CD4-positive, alpha-beta T cell (primary cell): ENCODE measurements around the gene AMBRA1. TPM values are rescaled to one million over a fixed set of nuclear protein-coding genes. Genes with fewer than 3 reads are reported as not detected.

ENCODE experiments used
- ATAC-seq: fragments of 200-7000 bp; cut with Tn5 transposase; one replicate; pipeline ENCODE4 v1.10.0; 2022; ENCODE audit warnings: mild to moderate bottlenecking; ENCODE audit not compliant: poor library complexity
- CTCF ChIA-PET: fragments of 350-600 bp; sonication (Branson Sonifier 250); formaldehyde crosslinking; loops from one replicate; lab custom pipeline; 2021; ENCODE audit warnings: antibody characterized with exemption, inconsistent platforms; lab: Charles Lee
- POLR2A ChIA-PET: fragments of 350-600 bp; sonication (Branson Sonifier 250); formaldehyde crosslinking; loops from one replicate; lab custom pipeline; 2021; ENCODE audit warnings: antibody characterized with exemption, inconsistent platforms; lab: Charles Lee
- DNase-seq, 14 experiments: peaks; one replicate each; pipeline ENCODE4 v3.0.0-alpha.2; 2013 to 2020; ENCODE audit warnings: mixed read lengths in 2 of 14
- H3K27ac ChIP-seq, 2 donors: one replicate each; pipeline versions ENCODE4 v1.5.1 to v1.7.0; 2013; ENCODE audit warnings: low read length in 2 of 2, low read depth in 1 of 2, mild to moderate bottlenecking in 1 of 2
- H3K27me3 ChIP-seq, 2 experiments: 1 replicate in 1 of 2; 2 replicates in 1 of 2; pipeline versions ENCODE4 v1.6.1 to v1.7.0; 2013; ENCODE audit warnings: low read length in 2 of 2, control low read depth in 1 of 2, mild to moderate bottlenecking in 1 of 2, moderate library complexity in 1 of 2; ENCODE audit not compliant: insufficient read depth in 2 of 2, control insufficient read depth in 1 of 2
- H3K36me3 ChIP-seq: one replicate; pipeline ENCODE4 v1.6.1; 2013; ENCODE audit warnings: low read length, control low read depth; ENCODE audit not compliant: insufficient read depth
- H3K4me1 ChIP-seq: one replicate; pipeline ENCODE4 v1.6.1; 2013; ENCODE audit warnings: low read length, control low read depth; ENCODE audit not compliant: insufficient read depth
- H3K4me3 ChIP-seq: one replicate; pipeline ENCODE4 v1.5.1; 2013; ENCODE audit warnings: mild to moderate bottlenecking, low read length, moderate library complexity
- H3K9me3 ChIP-seq, 2 experiments: 1 replicate in 1 of 2; 2 replicates in 1 of 2; pipeline versions ENCODE4 v1.6.1 to v1.7.0; 2013; ENCODE audit warnings: low read length in 2 of 2, mild to moderate bottlenecking in 2 of 2, control low read depth in 1 of 2, moderate library complexity in 1 of 2; ENCODE audit not compliant: control insufficient read depth in 1 of 2, insufficient read depth in 1 of 2
- H3K27ac Mint-ChIP-seq: one replicate; pipeline ENCODE4 v1.8.0; 2020; ENCODE audit warnings: mixed read lengths
- H3K27me3 Mint-ChIP-seq: one replicate; pipeline ENCODE4 v1.8.0; 2021; ENCODE audit warnings: mixed read lengths
- H3K36me3 Mint-ChIP-seq: one replicate; pipeline ENCODE4 v1.8.0; 2021; ENCODE audit warnings: low read depth, mixed read lengths
- H3K4me1 Mint-ChIP-seq: one replicate; pipeline ENCODE4 v1.8.0; 2021; ENCODE audit warnings: low read depth, mixed read lengths
- H3K4me3 Mint-ChIP-seq: one replicate; pipeline ENCODE4 v1.8.0; 2020; ENCODE audit warnings: mild to moderate bottlenecking, mixed read lengths
- H3K9me3 Mint-ChIP-seq: one replicate; pipeline ENCODE4 v1.8.0; 2020; ENCODE audit warnings: mixed read lengths
- CTCF ChIP-seq: fragments of 200-600 bp; IDR thresholded peaks from one replicate; pipeline ENCODE4 v1.8.0; 2022; ENCODE audit warnings: antibody characterized with exemption, mild to moderate bottlenecking
- intact Hi-C, 2 experiments: fragments of 100-400 bp; cut with DNase I in 1 of 2; cut with micrococcal nuclease in 1 of 2; formaldehyde crosslinking; loops; one replicate each; pipeline versions ENCODE4 v1.15.1 to v1.9.0; 2023 to 2025; cut with DNase I, micrococcal nuclease
- total RNA-seq, 174 experiments: library from RNA in 2 of 174; stranded (reverse) in 2 of 174; gene quantifications; one replicate each; pipeline ENCODE4 v1.2.3 and lab custom pipeline; 2021 to 2026

AMBRA1 gene
- total RNA-seq, 2 experiments from 2014 or later, result 29.4 to 31.9 TPM

GRCh38 chr11:46387456-46387855 is 206.4 kb downstream of the AMBRA1 start:
- Mint-ChIP-seq H3K27ac (no peak overlapping the region), H3K9me3 (no peaks in the 10 kb centered on the region), H3K36me3 (no peaks in the 10 kb centered on the region), H3K4me1 (peaks cover 22% of the 10 kb centered on the region), H3K4me3 (no peak overlapping the region), H3K27me3 (peaks cover 66% of the 10 kb centered on the region)
- Histone ChIP-seq H3K4me1 (peaks cover 45% of the 10 kb centered on the region), H3K27me3 (peaks cover 68 to 72% of the 10 kb centered on the region in 2 experiments), H3K36me3 (no peaks in the 10 kb centered on the region), H3K9me3 (peaks cover 0 to 46% of the 10 kb centered on the region in 2 experiments), H3K4me3 (no peak overlapping the region), H3K27ac (no peak overlapping the region)
- intact Hi-C loops, result no loop called here
- POLR2A ChIA-PET, result interaction anchor here (0.6 kb wide), 1 partner anchor 527 kb away, joined by 3 read pairs; no protein-coding TSS in a partner anchor
- ATAC-seq (no peak), DNase-seq (no peak)
- TF ChIP-seq CTCF, result no peak
- CTCF ChIA-PET, result interaction anchor here (2.1 kb wide), 1 partner anchor 40 kb away, joined by 7 read pairs; the partner anchor contains the start of gene DGKZ

GRCh38 chr11:46386674-46387073 is 207.1 kb downstream of the AMBRA1 start:
- no peak for TF ChIP-seq CTCF
- Mint-ChIP-seq H3K4me1 (peaks cover 26% of the 10 kb centered on the region), H3K36me3 (no peaks in the 10 kb centered on the region), H3K4me3 (no peak overlapping the region), H3K27ac (no peak overlapping the region), H3K9me3 (no peaks in the 10 kb centered on the region), H3K27me3 (peaks cover 70% of the 10 kb centered on the region)
- Histone ChIP-seq H3K4me3 (no peak overlapping the region), H3K27ac (no peak overlapping the region), H3K9me3 (peaks cover 0 to 50% of the 10 kb centered on the region in 2 experiments), H3K27me3 (peaks cover 73% of the 10 kb centered on the region in 2 experiments), H3K4me1 (peaks cover 46% of the 10 kb centered on the region), H3K36me3 (no peaks in the 10 kb centered on the region)
- POLR2A ChIA-PET, result no interaction called here
- ATAC-seq (no peak), DNase-seq (peak in 1 of 14 experiments; percentile 31)
- CTCF ChIA-PET, result no interaction called here
- intact Hi-C loops, result no loop called here

DNA sequence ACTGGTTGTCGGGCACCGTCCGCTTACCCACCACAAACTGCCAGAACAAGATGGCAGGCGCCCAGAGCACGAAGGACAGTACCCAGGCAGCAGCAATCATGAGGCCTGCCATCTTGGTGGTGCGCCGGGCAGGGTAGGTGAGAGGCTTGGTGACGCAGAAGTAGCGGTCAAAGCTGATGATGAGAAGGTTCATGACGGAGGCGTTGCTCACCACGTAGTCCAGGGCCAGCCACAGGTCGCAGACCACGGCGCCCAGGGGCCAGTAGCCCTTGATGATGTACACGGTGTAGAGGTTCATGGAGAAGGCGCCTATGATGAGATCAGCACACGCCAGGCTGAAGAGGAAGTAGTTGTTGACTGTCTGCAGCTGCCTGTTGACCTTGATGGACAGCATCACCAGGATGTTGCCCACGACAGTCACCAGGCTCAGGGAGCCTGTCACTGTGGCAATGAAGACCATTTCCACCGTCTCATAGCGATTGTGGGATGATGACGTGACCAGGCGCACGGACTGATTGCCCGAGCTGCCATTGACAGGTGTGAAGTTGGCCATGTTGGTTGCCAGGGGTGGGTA is 207.7 kb downstream of the AMBRA1 start:
- Mint-ChIP-seq H3K4me3 (no peak overlapping the region), H3K27ac (no peak overlapping the region), H3K9me3 (no peaks in the 10 kb centered on the region), H3K36me3 (no peaks in the 10 kb centered on the region), H3K27me3 (peaks cover 70% of the 10 kb centered on the region), H3K4me1 (peaks cover 26% of the 10 kb centered on the region)
- Histone ChIP-seq H3K36me3 (no peaks in the 10 kb centered on the region), H3K4me3 (no peak overlapping the region), H3K27me3 (peaks cover 70 to 73% of the 10 kb centered on the region in 2 experiments), H3K9me3 (peaks cover 0 to 49% of the 10 kb centered on the region in 2 experiments), H3K27ac (no peak overlapping the region), H3K4me1 (peaks cover 44% of the 10 kb centered on the region)
- no peak for TF ChIP-seq CTCF
- intact Hi-C loops, result no loop called here
- POLR2A ChIA-PET, result no interaction called here
- DNase-seq, result peak in 1 of 14 experiments; percentile 18
- CTCF ChIA-PET, result no interaction called here
- no peak for ATAC-seq
